Mammary epithelial cell (primary cell): ENCODE data around the gene ANKRD6.

Experiments used
- CTCF ChIP-seq, 2 donors: IDR thresholded peaks in 1 of 2; conservative IDR thresholded peaks in 1 of 2; 2 replicates each; pipeline ENCODE4 v1.5.1; 2011 to 2012; ENCODE audit warnings: inconsistent platforms in 2 of 2, low read length in 2 of 2, mild to moderate bottlenecking in 2 of 2, control low read depth in 1 of 2, low read depth in 1 of 2; ENCODE audit not compliant: insufficient read depth in 1 of 2; ENCODE audit errors: extremely low read depth in 1 of 2
- EZH2 ChIP-seq: IDR thresholded peaks from 2 replicates; pipeline ENCODE4 v1.6.1; 2012; ENCODE audit warnings: low read length, inconsistent platforms, borderline replicate concordance

GRCh38 chr6:89522778-89523177 lies 89.8 kb downstream of the ANKRD6 start:
- TF ChIP-seq EZH2: no peak
- TF ChIP-seq CTCF (conservative IDR thresholded peaks at IDR 0.05 in 1 of 2, IDR thresholded peaks at IDR 0.05 in 1 of 2; ENCODE audit: extremely low read depth in 1 of 2, insufficient read depth in 1 of 2, low read depth in 1 of 2, low read length in 2 of 2): no peak
